ENCODE data around the gene ADAM15. TPM values are rescaled to one million over a fixed set of nuclear protein-coding genes. Genes with fewer than 3 reads are reported as not detected.
A peak's percentile ranks its signal among the peaks of the same experiment; 100 is the strongest.

Gene ADAM15
- polyA plus RNA-seq, 1 of the 3 experiments (the other 2 are of a cell fraction), result 60.1 TPM

GRCh38 chr1:155062151-155062686, 11.1 kb downstream of the ADAM15 start:
- peaks cover 9% of the 10 kb centered on the region for H3F3A ChIP-seq (replicated peaks; ENCODE audit: insufficient read depth)
- ChIA-PET CTCF (interaction anchor here (0.6 to 29.9 kb wide), 42 partner anchors 8 to 317 kb away, joined by 3 to 573 read pairs (median 6); partner anchors contain the start of genes ADAM15, DCST1, DCST2 and EFNA3), POLR2A (no interaction called here)
- H3K27ac ChIP-seq (ENCODE audit: low read depth in 2 of 2, low read length in 1 of 2), result no peak overlapping the region
- H3K27me3 ChIP-seq (ENCODE audit: insufficient read depth), result no peaks in the 10 kb centered on the region
- TF ChIP-seq, protein P1, sequence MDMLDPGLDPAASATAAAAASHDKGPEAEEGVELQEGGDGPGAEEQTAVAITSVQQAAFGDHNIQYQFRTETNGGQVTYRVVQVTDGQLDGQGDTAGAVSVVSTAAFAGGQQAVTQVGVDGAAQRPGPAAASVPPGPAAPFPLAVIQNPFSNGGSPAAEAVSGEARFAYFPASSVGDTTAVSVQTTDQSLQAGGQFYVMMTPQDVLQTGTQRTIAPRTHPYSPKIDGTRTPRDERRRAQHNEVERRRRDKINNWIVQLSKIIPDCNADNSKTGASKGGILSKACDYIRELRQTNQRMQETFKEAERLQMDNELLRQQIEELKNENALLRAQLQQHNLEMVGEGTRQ (IDR thresholded peaks at IDR 0.05; ENCODE audit: borderline replicate concordance, low read depth, low read length), result no peak
- TF ChIP-seq POLR2AphosphoS5 (IDR thresholded peaks at IDR 0.05; ENCODE audit: low read depth, low read length) (no peak), RCOR1 (IDR thresholded peaks at IDR 0.05; ENCODE audit: low read length) (no peak), ELF1 (IDR thresholded peaks at IDR 0.05) (no peak), MAX (IDR thresholded peaks at IDR 0.05; ENCODE audit: low read depth) (no peak)
- H3K4me3 ChIP-seq (ENCODE audit: low read depth in 2 of 2, low read length in 1 of 2), result no peak overlapping the region
- H3K9ac ChIP-seq, result no peak overlapping the region
- peaks cover 0 to 18% of the 10 kb centered on the region in 2 experiments for H3K36me3 ChIP-seq (replicated peaks in 1 of 2; ENCODE audit: control insufficient read depth in 1 of 2, insufficient read depth in 2 of 2, low read length in 1 of 2)
- H3K9me2 ChIP-seq, result no peaks in the 10 kb centered on the region
- WGBS (ENCODE audit: low lambda C conversion rate), result 83% methylated on average over 22 of the region's 29 CpGs
- peaks cover 0 to 25% of the 10 kb centered on the region in 2 experiments; a peak in 2 of 4 replicates for H3K4me1 ChIP-seq (ENCODE audit: control insufficient read depth in 1 of 2, insufficient read depth in 2 of 2, low read depth in 1 of 2, low read length in 1 of 2)
- peak; percentile 59 for DNase-seq
- peaks cover 22% of the 10 kb centered on the region for H3K79me2 ChIP-seq (ENCODE audit: insufficient read depth)
- no peak overlapping the region for H3K4me2 ChIP-seq
- H3K9me3 ChIP-seq, result no peaks in the 10 kb centered on the region
- H4K20me1 ChIP-seq (ENCODE audit: insufficient read depth), result no peaks in the 10 kb centered on the region
- no peak overlapping the region for H2AFZ ChIP-seq (ENCODE audit: low read depth)

GRCh38 chr1:155062702-155063411, 11.7 kb downstream of the ADAM15 start:
- no peak overlapping the region for H3K9ac ChIP-seq
- H2AFZ ChIP-seq (ENCODE audit: low read depth), result peak overlapping the region; percentile 83; the same call in 1 of the 2 replicates
- CTCF ChIA-PET, result interaction anchor here (0.6 to 29.9 kb wide), 10 partner anchors 15 to 110 kb away, joined by 3 to 573 read pairs (median 10); partner anchors contain the start of genes ADAM15, DCST1, DCST2 and EFNA3

More at GRCh38 chr1:155062702-155063411, 11.7 kb downstream of the ADAM15 start:
- no peaks in the 10 kb centered on the region for H3K9me2 ChIP-seq
- no peaks in the 10 kb centered on the region for H3K27me3 ChIP-seq (ENCODE audit: insufficient read depth)
- H3K4me3 ChIP-seq (ENCODE audit: low read depth in 2 of 2, low read length in 1 of 2), result peak overlapping the region in 1 of 2 experiments; percentile 92; a peak in 1 of 4 replicates
- H3K9me3 ChIP-seq, result no peaks in the 10 kb centered on the region
- TF ChIP-seq EZH2phosphoT487 (IDR thresholded peaks at IDR 0.05; ENCODE audit: borderline replicate concordance, low read depth) (no peak), RFX5 (IDR thresholded peaks at IDR 0.05; ENCODE audit: low read length) (no peak), SMC3 (IDR thresholded peaks at IDR 0.05; ENCODE audit: low read depth, low read length) (no peak), TAF1 (IDR thresholded peaks at IDR 0.05; ENCODE audit: borderline replicate concordance, low read depth, low read length) (no peak), YY1 (IDR thresholded peaks at IDR 0.05; ENCODE audit: low read depth) (no peak), RCOR1 (IDR thresholded peaks at IDR 0.05; ENCODE audit: low read length) (no peak), JUND (IDR thresholded peaks at IDR 0.05) (no peak), FOXJ3 (CRISPR knock-in tag; IDR thresholded peaks at IDR 0.05) (no peak)
- TF ChIP-seq, protein P2, sequence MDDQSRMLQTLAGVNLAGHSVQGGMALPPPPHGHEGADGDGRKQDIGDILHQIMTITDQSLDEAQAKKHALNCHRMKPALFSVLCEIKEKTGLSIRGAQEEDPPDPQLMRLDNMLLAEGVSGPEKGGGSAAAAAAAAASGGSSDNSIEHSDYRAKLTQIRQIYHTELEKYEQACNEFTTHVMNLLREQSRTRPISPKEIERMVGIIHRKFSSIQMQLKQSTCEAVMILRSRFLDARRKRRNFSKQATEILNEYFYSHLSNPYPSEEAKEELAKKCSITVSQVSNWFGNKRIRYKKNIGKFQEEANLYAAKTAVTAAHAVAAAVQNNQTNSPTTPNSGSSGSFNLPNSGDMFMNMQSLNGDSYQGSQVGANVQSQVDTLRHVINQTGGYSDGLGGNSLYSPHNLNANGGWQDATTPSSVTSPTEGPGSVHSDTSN (IDR thresholded peaks at IDR 0.05), result no peak
- peaks cover 0 to 11% of the 10 kb centered on the region in 2 experiments for H3K36me3 ChIP-seq (replicated peaks in 1 of 2; ENCODE audit: control insufficient read depth in 1 of 2, insufficient read depth in 2 of 2, low read length in 1 of 2)
- H3F3A ChIP-seq (replicated peaks; ENCODE audit: insufficient read depth), result peaks cover 9% of the 10 kb centered on the region
- peak overlapping the region; percentile 88; the same call in 1 of the 2 replicates for H3K4me2 ChIP-seq
- POLR2A ChIA-PET, result interaction anchor here (0.8 kb wide), 1 partner anchor 9 kb away, joined by 4 read pairs; no protein-coding TSS in a partner anchor
- H3K4me1 ChIP-seq (ENCODE audit: control insufficient read depth in 1 of 2, insufficient read depth in 2 of 2, low read depth in 1 of 2, low read length in 1 of 2), result peaks cover 0 to 25% of the 10 kb centered on the region in 2 experiments; a peak in 2 of 4 replicates
- H4K20me1 ChIP-seq (ENCODE audit: insufficient read depth), result no peaks in the 10 kb centered on the region
- H3K27ac ChIP-seq (ENCODE audit: low read depth in 2 of 2, low read length in 1 of 2), result no peak overlapping the region
- H3K79me2 ChIP-seq (ENCODE audit: insufficient read depth), result peaks cover 22% of the 10 kb centered on the region
- DNase-seq, result peak; percentile 47
- 67% methylated on average over 42 of the region's 46 CpGs for WGBS (ENCODE audit: low lambda C conversion rate)

Data from SK-N-SH (cell line).